GM19395 (cell line): ENCODE data around the gene NUBPL.
"Not testable (repeated sequence)": the region's sequence is repeated elsewhere in the genome, so short reads cannot be mapped to it uniquely, and the experiment has no call there.

Source experiments
- ATAC-seq: cut with Tn5 transposase; IDR thresholded peaks from one replicate; pipeline ENCODE4 v1.9.1; 2021; ENCODE audit warnings: mild to moderate bottlenecking, moderate library complexity; ENCODE audit not compliant: unreplicated experiment

NUBPL gene

GRCh38 chr14:31868096-31868495 is 306.9 kb downstream of the NUBPL start:
- ATAC-seq: not testable (repeated sequence)

- ATAC-seq: no peak
Measured at GRCh38 chr14:31876741-31877140, 315.5 kb downstream of the NUBPL start.

- ATAC-seq: no peak
Measured at GRCh38 chr14:31877255-31877798, 316.1 kb downstream of the NUBPL start.

GRCh38 chr14:31879661-31880348 is 318.6 kb downstream of the NUBPL start:
- no peak for ATAC-seq

DNA sequence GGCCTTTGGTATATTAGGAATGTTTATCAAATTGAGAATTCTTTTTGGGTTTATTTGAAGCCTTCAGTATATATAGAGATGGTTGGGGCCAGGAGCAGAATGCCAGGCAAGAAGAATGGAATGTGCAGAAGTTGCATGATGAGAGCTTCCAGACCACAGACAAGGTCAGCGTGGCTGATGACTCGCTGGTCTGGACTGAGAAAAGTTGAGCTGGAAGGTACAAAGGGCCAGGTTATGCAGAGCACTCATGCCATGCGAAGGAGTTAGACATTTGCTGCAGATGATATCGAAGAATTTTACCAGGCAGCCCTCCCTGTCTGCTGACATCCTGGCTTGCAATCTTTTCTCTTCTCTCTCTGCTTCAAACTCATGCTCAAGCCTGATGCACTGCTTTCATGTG is 319.7 kb downstream of the NUBPL start:
- ATAC-seq: no peak

DNA sequence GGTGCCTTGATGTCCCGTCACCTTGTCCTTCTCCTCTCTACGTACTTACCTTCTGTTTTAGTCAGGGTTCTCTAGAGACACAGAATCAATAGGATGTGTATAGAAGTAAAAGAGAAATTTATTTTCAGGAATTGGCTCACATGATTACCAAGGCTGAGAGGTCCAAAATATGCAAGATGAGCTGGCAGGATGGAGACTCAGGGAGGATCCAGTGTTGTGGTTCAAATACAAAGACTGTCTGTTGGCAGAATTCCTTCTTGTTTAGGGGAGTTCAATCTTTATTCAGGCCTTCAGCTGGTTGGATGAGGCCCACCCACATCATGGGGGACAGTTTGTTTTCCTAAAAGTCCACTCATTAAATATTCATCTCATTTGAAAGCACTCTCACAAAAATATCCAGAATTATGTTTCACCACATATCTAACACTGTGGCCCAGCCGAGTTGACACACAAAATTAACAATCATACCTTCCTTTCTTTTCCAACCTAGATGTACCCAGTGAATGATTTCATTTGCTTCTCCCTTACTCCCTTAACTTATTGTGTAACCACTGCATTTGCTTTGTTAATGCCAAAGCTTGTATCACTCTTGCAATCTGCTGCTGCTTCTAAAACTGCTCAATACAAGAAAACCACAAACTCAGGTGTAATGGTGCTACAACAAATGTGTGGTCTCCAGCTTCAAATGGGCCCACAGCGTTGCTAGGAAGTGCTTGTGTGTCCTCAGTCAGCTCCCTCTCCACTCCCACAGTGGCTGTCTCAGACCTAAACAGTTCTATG is 320.5 kb downstream of the NUBPL start:
- no peak for ATAC-seq

DNA sequence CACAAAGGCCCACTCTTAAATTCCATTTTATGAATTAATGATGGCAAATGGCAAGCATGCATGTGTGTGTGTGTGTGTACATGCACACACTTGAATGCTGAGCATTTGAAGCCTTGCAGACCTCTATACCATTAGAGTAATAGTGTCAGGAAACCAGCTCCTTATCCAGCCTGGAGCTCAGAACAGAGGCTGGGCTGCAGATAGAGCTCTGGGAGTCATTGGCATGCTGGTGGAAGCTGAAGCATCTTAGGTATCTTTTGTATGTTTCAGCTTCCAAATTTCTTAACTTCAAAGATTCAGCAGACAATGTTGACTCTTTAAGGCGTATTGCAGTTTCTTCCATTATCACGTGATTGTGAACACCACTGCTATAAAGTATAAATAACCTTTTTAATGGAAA is 323.0 kb downstream of the NUBPL start:
- no peak for ATAC-seq

GRCh38 chr14:31884776-31885379 is 323.7 kb downstream of the NUBPL start:
- no peak for ATAC-seq

- ATAC-seq: no peak
Measured at GRCh38 chr14:31886156-31886835, 325.1 kb downstream of the NUBPL start.

DNA sequence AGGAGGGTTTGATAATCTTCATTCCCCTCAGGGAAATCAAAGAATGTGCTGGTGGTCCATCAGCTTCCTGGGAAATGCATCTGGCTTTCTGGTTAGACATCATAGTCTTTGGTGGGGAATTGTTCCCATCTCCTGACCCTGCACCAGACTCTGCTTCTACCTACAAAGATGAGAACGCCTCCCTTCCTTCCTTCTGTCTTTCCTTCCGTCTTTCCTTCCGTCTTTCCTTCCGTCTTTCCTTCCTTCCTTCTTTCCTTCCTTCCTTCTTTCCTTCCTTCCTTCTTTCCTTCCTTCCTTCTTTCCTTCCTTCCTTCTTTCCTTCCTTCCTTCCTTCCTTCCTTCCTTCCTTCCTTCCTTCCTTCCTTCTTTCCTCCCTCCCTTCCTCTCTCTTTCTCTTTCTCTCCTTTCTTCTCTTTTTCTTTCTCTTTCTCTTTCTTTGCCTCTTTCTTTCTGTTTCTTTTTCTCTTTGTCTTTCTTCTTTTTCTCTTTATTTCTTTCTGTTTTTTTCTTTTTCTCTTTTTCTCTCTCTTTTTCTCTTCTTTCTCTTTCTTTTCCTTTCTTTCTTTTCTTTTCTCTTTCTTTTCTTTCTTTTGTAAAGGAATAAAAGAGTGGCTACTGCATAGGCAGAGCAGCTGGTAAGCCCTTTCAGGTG is 326.9 kb downstream of the NUBPL start:
- no peak for ATAC-seq

DNA sequence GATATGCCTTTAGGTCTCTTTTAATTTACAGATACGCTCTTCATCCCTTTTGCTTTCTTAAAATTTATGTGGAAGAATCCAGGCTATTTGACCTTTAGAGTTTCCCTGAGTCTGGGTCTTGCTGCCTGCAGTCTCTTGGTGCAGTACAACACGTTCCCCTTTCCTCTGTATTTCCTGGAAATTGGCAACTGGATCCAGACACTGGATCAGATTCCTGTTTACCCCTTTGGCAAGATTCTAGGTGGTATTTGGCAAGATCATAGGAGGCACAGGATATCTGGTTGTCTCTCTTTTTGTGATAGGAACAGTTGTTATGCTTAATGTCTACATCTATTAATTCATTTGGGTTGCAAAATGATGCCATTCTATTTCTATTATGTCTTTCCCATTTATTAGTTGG is 328.1 kb downstream of the NUBPL start:
- ATAC-seq: no peak

GRCh38 chr14:31890202-31890601 is 329.0 kb downstream of the NUBPL start:
- not testable (repeated sequence) for ATAC-seq

GRCh38 chr14:31893221-31893757 is 332.1 kb downstream of the NUBPL start:
- ATAC-seq: no peak

DNA sequence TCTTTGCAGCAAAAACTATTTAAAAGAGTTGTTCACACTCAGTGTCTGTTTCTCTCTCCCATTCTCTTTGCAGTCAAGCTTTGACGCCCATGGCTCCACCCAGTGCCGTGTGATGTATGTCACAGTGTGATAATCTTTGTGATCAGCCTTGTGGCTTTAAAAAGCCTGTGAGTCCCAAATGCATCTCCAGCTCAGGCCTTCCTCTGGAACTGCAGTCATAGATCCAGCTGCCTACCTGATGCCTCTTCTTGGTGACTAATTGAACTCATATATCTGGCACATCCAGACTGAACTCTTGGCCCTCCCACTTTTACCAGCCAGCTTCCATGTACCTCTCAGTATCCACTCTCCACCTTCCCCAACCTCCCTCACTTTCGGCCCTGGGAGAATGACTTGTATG is 333.1 kb downstream of the NUBPL start:
- no peak for ATAC-seq

DNA sequence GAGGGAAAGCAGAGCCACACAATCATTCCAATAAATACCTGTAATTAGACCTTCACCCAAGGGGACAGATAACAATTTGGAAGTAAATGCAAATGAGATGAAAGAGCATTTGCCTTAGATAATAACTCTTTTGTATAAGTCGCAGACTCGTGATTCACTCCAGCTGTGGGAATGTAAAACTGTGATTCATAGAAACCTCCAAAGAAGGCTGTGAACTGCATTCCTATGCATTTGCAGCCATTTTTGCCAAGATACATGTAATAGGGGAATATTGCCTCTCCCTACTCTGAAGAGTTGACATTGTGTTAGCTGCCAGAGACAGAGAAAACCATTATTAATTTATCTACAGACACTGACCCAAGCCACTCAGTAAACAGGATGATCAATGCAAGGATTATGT is 334.0 kb downstream of the NUBPL start:
- ATAC-seq: no peak

DNA sequence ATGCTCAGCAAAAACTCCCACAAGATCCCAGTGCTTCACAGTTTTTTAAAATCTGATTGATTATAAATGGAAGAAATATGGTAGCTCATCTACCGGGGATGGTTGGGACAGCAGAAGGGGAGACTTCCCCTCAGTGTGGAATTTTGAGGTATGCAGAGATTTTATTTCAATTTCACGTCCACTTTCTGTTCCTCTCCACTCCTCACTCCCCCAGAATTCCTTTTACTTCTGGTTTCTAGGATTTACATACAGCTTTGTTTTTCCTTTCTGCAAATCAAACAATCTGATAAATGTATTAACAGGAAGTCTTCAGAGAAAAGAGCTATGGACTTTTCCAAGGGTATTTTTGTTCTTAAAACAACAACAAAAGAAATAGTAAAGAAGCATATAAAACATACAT is 334.4 kb downstream of the NUBPL start:
- no peak for ATAC-seq

- ATAC-seq: no peak
Measured at GRCh38 chr14:31897581-31898186, 336.5 kb downstream of the NUBPL start.

GRCh38 chr14:31898838-31899528 is 337.8 kb downstream of the NUBPL start:
- ATAC-seq: no peak

- no peak for ATAC-seq
Measured at GRCh38 chr14:31902002-31902401, 340.8 kb downstream of the NUBPL start.
